Neural progenitor cell (in vitro differentiated cells): ENCODE data around the gene SESN3.

Experiments
- CTCF ChIP-seq: fragments of 200-600 bp; sonication (generic); IDR thresholded peaks from 2 replicates; pipeline ENCODE4 v1.5.1; 2017; ENCODE audit warnings: antibody characterized with exemption, mild to moderate bottlenecking
- EZH2 ChIP-seq: fragments of 200-600 bp; sonication (generic); IDR thresholded peaks from 2 replicates; pipeline ENCODE4 v1.6.1; 2017; ENCODE audit warnings: antibody characterized with exemption, mild to moderate bottlenecking, moderate library complexity
- EZH2phosphoT487 ChIP-seq: fragments of 200-600 bp; sonication (generic); IDR thresholded peaks from 2 replicates; pipeline ENCODE4 v1.6.1; 2017; ENCODE audit warnings: antibody characterized with exemption

DNA sequence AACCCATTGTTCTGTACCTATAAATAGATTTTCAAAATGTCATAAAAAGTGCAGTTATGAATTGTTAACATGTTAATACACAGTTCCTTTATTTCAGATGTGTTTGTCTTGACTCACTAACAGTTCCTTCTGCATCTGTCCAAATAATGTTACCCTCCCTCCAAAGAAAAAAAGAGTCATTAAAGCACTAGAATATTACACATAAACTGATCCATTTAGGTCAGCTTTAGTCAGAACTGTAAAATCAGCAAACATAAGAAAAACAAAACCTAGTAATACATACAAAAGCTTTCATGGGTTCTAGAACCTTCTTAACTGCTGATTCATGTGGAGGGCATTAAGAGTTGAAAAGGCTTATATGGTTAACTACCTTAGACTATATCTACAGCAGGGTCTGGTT is 65.4 kb downstream of the SESN3 start:
- TF ChIP-seq EZH2phosphoT487 (no peak), EZH2 (no peak), CTCF (no peak)
